Neural progenitor cell (in vitro differentiated cells): Measurements from ENCODE around the gene CDC5L. TPM values are rescaled to one million over a fixed set of nuclear protein-coding genes. Genes with fewer than 3 reads are reported as not detected.

ENCODE experiments used
- DNase-seq: peaks from one replicate; pipeline ENCODE4 v3.0.0-alpha.2; 2016; ENCODE audit warnings: low spot score
- H2AFZ ChIP-seq: fragments of 200-600 bp; sonication (generic); replicated peaks from 2 replicates; pipeline ENCODE4 v1.6.1; 2016; ENCODE audit warnings: antibody characterized with exemption
- H3F3A ChIP-seq: fragments of 200-600 bp; sonication (generic); 2 replicates; pipeline ENCODE4 v1.6.1; 2016; ENCODE audit warnings: antibody characterized with exemption, low read depth
- H3K27ac ChIP-seq: fragments of 200-600 bp; sonication (generic); 2 replicates; pipeline ENCODE4 v1.5.1; 2016; ENCODE audit warnings: mild to moderate bottlenecking
- H3K27me3 ChIP-seq: fragments of 200-600 bp; sonication (generic); 2 replicates; pipeline ENCODE4 v1.6.1; 2016; ENCODE audit warnings: mild to moderate bottlenecking, moderate library complexity
- H3K36me3 ChIP-seq: fragments of 200-600 bp; sonication (generic); 2 replicates; pipeline ENCODE4 v1.5.1; 2016
- H3K4me1 ChIP-seq: fragments of 200-600 bp; sonication (generic); 2 replicates; pipeline ENCODE4 v1.6.1; 2016; ENCODE audit warnings: mixed run types
- H3K4me2 ChIP-seq: fragments of 200-600 bp; sonication (generic); 2 replicates; pipeline ENCODE4 v1.6.1; 2016
- H3K4me3 ChIP-seq: fragments of 200-600 bp; sonication (generic); 2 replicates; pipeline ENCODE4 v1.5.1; 2016
- H3K79me2 ChIP-seq: fragments of 200-600 bp; sonication (generic); 2 replicates; pipeline ENCODE4 v1.6.1; 2016; ENCODE audit warnings: low read depth
- H3K9ac ChIP-seq: fragments of 200-600 bp; sonication (generic); 2 replicates; pipeline ENCODE4 v1.6.1; 2016
- H3K9me3 ChIP-seq: fragments of 200-600 bp; sonication (generic); 2 replicates; pipeline ENCODE4 v1.5.1; 2016; ENCODE audit warnings: low read depth
- H4K20me1 ChIP-seq: fragments of 200-600 bp; sonication (generic); 2 replicates; pipeline ENCODE4 v1.6.1; 2016; ENCODE audit warnings: low read depth
- H3K27ac Mint-ChIP-seq: 3 replicates; pipeline ENCODE4 v1.8.0; 2021; ENCODE audit warnings: mixed read lengths
- H3K27me3 Mint-ChIP-seq: 2 replicates; pipeline ENCODE4 v1.8.0; 2022; ENCODE audit warnings: low read depth, mild to moderate bottlenecking, inconsistent platforms, moderate library complexity, mixed read lengths; ENCODE audit not compliant: insufficient read depth
- H3K36me3 Mint-ChIP-seq: 3 replicates; pipeline ENCODE4 v1.8.0; 2021; ENCODE audit warnings: mixed read lengths
- H3K4me1 Mint-ChIP-seq: 3 replicates; pipeline ENCODE4 v1.8.0; 2021; ENCODE audit warnings: mixed read lengths
- H3K4me3 Mint-ChIP-seq: 3 replicates; pipeline ENCODE4 v1.8.0; 2021; ENCODE audit warnings: mild to moderate bottlenecking, moderate library complexity, mixed read lengths
- H3K9me3 Mint-ChIP-seq: 3 replicates; pipeline ENCODE4 v1.8.0; 2020; ENCODE audit warnings: mixed read lengths
- CTCF ChIP-seq: fragments of 200-600 bp; sonication (generic); IDR thresholded peaks from 2 replicates; pipeline ENCODE4 v1.5.1; 2017; ENCODE audit warnings: antibody characterized with exemption, mild to moderate bottlenecking
- EZH2 ChIP-seq: fragments of 200-600 bp; sonication (generic); IDR thresholded peaks from 2 replicates; pipeline ENCODE4 v1.6.1; 2017; ENCODE audit warnings: antibody characterized with exemption, mild to moderate bottlenecking, moderate library complexity
- EZH2phosphoT487 ChIP-seq: fragments of 200-600 bp; sonication (generic); IDR thresholded peaks from 2 replicates; pipeline ENCODE4 v1.6.1; 2017; ENCODE audit warnings: antibody characterized with exemption
- total RNA-seq: library from RNA; depleted of rRNA; stranded (reverse); fragments of >200 nt; gene quantifications from 2 replicates; pipeline ENCODE4 v1.2.3, GENCODE V29; 2015; ENCODE audit warnings: low replicate concordance

The CDC5L gene
- total RNA-seq, 1 donor from 2014 or later, result 53.6 TPM

- TF ChIP-seq CTCF, result no peak
- no peak for TF ChIP-seq EZH2phosphoT487
- no peak for TF ChIP-seq EZH2
- H3K79me2 ChIP-seq, result peaks cover 52% of the 10 kb centered on the region
- H3K9me3 ChIP-seq, result no peaks in the 10 kb centered on the region
- Mint-ChIP-seq H3K4me1 (no peaks in the 10 kb centered on the region), H3K27me3 (peaks cover 2% of the 10 kb centered on the region), H3K27ac (no peak overlapping the region), H3K36me3 (peaks cover 50% of the 10 kb centered on the region), H3K4me3 (no peak overlapping the region), H3K9me3 (no peaks in the 10 kb centered on the region)
- H2AFZ ChIP-seq, result no peak overlapping the region
- H3K27ac ChIP-seq, result no peak overlapping the region
- H3K27me3 ChIP-seq, result no peaks in the 10 kb centered on the region
- no peak overlapping the region for H3K4me3 ChIP-seq
- no peak for DNase-seq
- peaks cover 17% of the 10 kb centered on the region for H4K20me1 ChIP-seq
- H3F3A ChIP-seq, result peaks cover 5% of the 10 kb centered on the region
- H3K36me3 ChIP-seq, result peaks cover 64% of the 10 kb centered on the region
- no peaks in the 10 kb centered on the region for H3K4me1 ChIP-seq
- H3K4me2 ChIP-seq, result no peak overlapping the region
- H3K9ac ChIP-seq, result no peak overlapping the region
Measured at GRCh38 chr6:44400572-44400971, 13.1 kb downstream of the CDC5L start.

GRCh38 chr6:44401138-44401537, 13.6 kb downstream of the CDC5L start:
- no peak for TF ChIP-seq EZH2
- no peak for TF ChIP-seq CTCF
- TF ChIP-seq EZH2phosphoT487, result no peak

GRCh38 chr6:44404022-44404714, 16.7 kb downstream of the CDC5L start:
- Mint-ChIP-seq H3K27ac (no peak overlapping the region), H3K4me3 (no peak overlapping the region), H3K4me1 (no peaks in the 10 kb centered on the region), H3K27me3 (no peaks in the 10 kb centered on the region), H3K9me3 (no peaks in the 10 kb centered on the region), H3K36me3 (peaks cover 54% of the 10 kb centered on the region)
- Histone ChIP-seq H3K36me3 (peaks cover 53% of the 10 kb centered on the region), H3K27me3 (no peaks in the 10 kb centered on the region), H3K4me3 (no peak overlapping the region), H3K79me2 (peaks cover 35% of the 10 kb centered on the region), H2AFZ (no peak overlapping the region), H3F3A (peaks cover 5% of the 10 kb centered on the region), H3K9ac (no peak overlapping the region), H3K9me3 (no peaks in the 10 kb centered on the region), H3K4me2 (no peak overlapping the region), H4K20me1 (peaks cover 10% of the 10 kb centered on the region), H3K4me1 (no peaks in the 10 kb centered on the region), H3K27ac (no peak overlapping the region)
- TF ChIP-seq CTCF (no peak), EZH2 (no peak), EZH2phosphoT487 (no peak)
- no peak for DNase-seq

More at GRCh38 chr6:44401138-44401537, 13.6 kb downstream of the CDC5L start:
- Mint-ChIP-seq H3K27me3 (peaks cover 2% of the 10 kb centered on the region), H3K27ac (no peak overlapping the region), H3K9me3 (no peaks in the 10 kb centered on the region), H3K4me1 (no peaks in the 10 kb centered on the region), H3K36me3 (peaks cover 49% of the 10 kb centered on the region), H3K4me3 (no peak overlapping the region)
- Histone ChIP-seq H3K9me3 (no peaks in the 10 kb centered on the region), H4K20me1 (peaks cover 17% of the 10 kb centered on the region), H3K27ac (no peak overlapping the region), H3K4me3 (no peak overlapping the region), H2AFZ (no peak overlapping the region), H3K27me3 (no peaks in the 10 kb centered on the region), H3K36me3 (peaks cover 66% of the 10 kb centered on the region), H3K79me2 (peaks cover 52% of the 10 kb centered on the region), H3K4me2 (no peak overlapping the region), H3K9ac (no peak overlapping the region), H3K4me1 (no peaks in the 10 kb centered on the region), H3F3A (peaks cover 5% of the 10 kb centered on the region)
- DNase-seq, result no peak
